NB4 (cell line): ENCODE measurements around the gene WNT9B.

ENCODE experiments used
- POLR2A ChIP-seq: IDR thresholded peaks from 2 replicates; pipeline ENCODE4 v1.6.1; 2011; ENCODE audit warnings: mild to moderate bottlenecking; ENCODE audit not compliant: insufficient read length; ENCODE audit errors: extremely low read depth
- TF ChIP-seq, protein P1 (sequence below): IDR thresholded peaks from one replicate; pipeline ENCODE4 v1.5.1; 2012; ENCODE audit warnings: low read depth, low read length
- TF ChIP-seq, protein P2 (sequence below): IDR thresholded peaks from 2 replicates; pipeline ENCODE4 v1.6.1; 2011; ENCODE audit warnings: low read depth, low read length

DNA sequence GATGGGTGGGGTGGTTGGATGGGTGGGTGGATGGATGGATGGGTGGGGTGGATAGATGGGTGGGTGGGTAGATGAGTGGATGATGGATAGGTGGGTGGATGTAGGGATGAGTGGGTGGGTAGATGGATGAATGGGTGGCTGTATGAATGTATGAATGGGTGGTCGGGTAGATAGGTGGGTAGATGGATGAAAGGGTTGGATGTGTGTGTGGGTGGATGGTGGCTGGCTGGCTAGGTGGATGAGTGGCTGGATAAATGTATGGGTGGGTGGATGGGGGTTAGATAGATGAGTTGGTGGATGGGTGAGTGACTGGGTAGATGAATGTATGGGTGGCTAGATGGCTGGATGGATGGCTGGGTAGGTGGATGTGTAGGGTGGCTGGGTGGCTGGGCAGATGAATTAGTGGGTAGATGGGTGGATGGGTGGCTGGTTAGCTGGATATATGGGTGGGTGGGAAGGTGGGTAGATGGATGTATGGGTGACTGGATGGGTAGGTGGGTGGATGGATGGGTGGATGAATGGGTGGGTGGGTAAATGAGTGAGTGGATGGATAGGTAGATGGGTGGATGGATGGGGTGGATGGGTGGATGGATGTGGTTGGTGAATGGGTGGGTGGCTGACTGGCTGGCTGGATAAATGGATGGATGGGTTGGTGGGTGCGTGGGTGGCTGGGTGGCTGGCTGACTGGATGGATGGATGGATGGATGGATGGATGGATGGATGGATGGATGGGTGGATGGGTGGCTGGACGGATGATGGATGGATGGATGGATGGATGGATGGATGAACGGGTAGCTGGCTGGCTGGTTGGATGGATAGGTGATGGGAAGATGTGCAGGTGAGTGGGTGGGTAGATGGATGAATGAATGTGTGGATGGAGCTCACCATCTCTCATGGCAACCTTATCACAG is 52.6 kb downstream of the WNT9B start:
- TF ChIP-seq, protein P1, sequence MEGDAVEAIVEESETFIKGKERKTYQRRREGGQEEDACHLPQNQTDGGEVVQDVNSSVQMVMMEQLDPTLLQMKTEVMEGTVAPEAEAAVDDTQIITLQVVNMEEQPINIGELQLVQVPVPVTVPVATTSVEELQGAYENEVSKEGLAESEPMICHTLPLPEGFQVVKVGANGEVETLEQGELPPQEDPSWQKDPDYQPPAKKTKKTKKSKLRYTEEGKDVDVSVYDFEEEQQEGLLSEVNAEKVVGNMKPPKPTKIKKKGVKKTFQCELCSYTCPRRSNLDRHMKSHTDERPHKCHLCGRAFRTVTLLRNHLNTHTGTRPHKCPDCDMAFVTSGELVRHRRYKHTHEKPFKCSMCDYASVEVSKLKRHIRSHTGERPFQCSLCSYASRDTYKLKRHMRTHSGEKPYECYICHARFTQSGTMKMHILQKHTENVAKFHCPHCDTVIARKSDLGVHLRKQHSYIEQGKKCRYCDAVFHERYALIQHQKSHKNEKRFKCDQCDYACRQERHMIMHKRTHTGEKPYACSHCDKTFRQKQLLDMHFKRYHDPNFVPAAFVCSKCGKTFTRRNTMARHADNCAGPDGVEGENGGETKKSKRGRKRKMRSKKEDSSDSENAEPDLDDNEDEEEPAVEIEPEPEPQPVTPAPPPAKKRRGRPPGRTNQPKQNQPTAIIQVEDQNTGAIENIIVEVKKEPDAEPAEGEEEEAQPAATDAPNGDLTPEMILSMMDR, result no peak
- TF ChIP-seq, protein P2, sequence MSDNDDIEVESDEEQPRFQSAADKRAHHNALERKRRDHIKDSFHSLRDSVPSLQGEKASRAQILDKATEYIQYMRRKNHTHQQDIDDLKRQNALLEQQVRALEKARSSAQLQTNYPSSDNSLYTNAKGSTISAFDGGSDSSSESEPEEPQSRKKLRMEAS, result no peak
- TF ChIP-seq POLR2A, result no peak
